HG03196 (cell line): ENCODE results near the gene DR1.
"Not testable (repeated sequence)": the region's sequence is repeated elsewhere in the genome, so short reads cannot be mapped to it uniquely, and the experiment has no call there.

Experiments
- ATAC-seq: cut with Tn5 transposase; IDR thresholded peaks from one replicate; pipeline ENCODE4 v1.9.1; 2021; ENCODE audit not compliant: unreplicated experiment

The DR1 gene

GRCh38 chr1:93374334-93375106 lies 28.8 kb downstream of the DR1 start:
- ATAC-seq: no peak

GRCh38 chr1:93384656-93385055 lies 38.9 kb downstream of the DR1 start:
- ATAC-seq: no peak

- ATAC-seq: not testable (repeated sequence)
Measured at GRCh38 chr1:93386268-93386667, 40.6 kb downstream of the DR1 start.

GRCh38 chr1:93394514-93394913 lies 48.8 kb downstream of the DR1 start:
- ATAC-seq: no peak

- no peak for ATAC-seq
Measured at GRCh38 chr1:93395195-93395594, 49.5 kb downstream of the DR1 start.

GRCh38 chr1:93399781-93400180 lies 54.1 kb downstream of the DR1 start:
- ATAC-seq: no peak

GRCh38 chr1:93408203-93408602 lies 62.5 kb downstream of the DR1 start:
- ATAC-seq: no peak

- no peak for ATAC-seq
Measured at GRCh38 chr1:93411000-93411399, 65.3 kb downstream of the DR1 start.

- ATAC-seq: no peak
Measured at GRCh38 chr1:93414749-93415148, 69.0 kb downstream of the DR1 start.

GRCh38 chr1:93415296-93415695 lies 69.6 kb downstream of the DR1 start:
- no peak for ATAC-seq

- no peak for ATAC-seq
Measured at GRCh38 chr1:93416183-93416582, 70.5 kb downstream of the DR1 start.
